Activated B cell treated with CpG ODN at 0.5 μM for 24 hours (primary cell): ENCODE results near the gene KCTD7. TPM values are rescaled to one million over a fixed set of nuclear protein-coding genes. Genes with fewer than 3 reads are reported as not detected.

ENCODE experiments used
- ATAC-seq: fragments of 200-7000 bp; cut with Tn5 transposase; one replicate; pipeline ENCODE4 v1.10.0; 2021; ENCODE audit warnings: low read depth, mild to moderate bottlenecking, moderate library complexity
- CTCF ChIA-PET: fragments of 350-600 bp; sonication (Branson Sonifier 250); formaldehyde crosslinking; loops from one replicate; lab custom pipeline; 2021; ENCODE audit warnings: antibody characterized with exemption; lab: Charles Lee
- POLR2A ChIA-PET: fragments of 350-600 bp; sonication (Branson Sonifier 250); formaldehyde crosslinking; loops from one replicate; lab custom pipeline; 2021; ENCODE audit warnings: antibody characterized with exemption; lab: Charles Lee
- DNase-seq: peaks from one replicate; pipeline ENCODE4 v3.0.0; 2022
- H3K27ac Mint-ChIP-seq: one replicate; pipeline ENCODE4 v1.8.0; 2020; ENCODE audit warnings: mixed read lengths
- H3K27me3 Mint-ChIP-seq: one replicate; pipeline ENCODE4 v1.8.0; 2021; ENCODE audit warnings: mixed read lengths
- H3K36me3 Mint-ChIP-seq: one replicate; pipeline ENCODE4 v1.8.0; 2021; ENCODE audit warnings: low read depth, mixed read lengths
- H3K4me1 Mint-ChIP-seq: one replicate; pipeline ENCODE4 v1.8.0; 2021; ENCODE audit warnings: mixed read lengths
- H3K4me3 Mint-ChIP-seq: one replicate; pipeline ENCODE4 v1.8.0; 2020; ENCODE audit warnings: mild to moderate bottlenecking, mixed read lengths
- H3K9me3 Mint-ChIP-seq: one replicate; pipeline ENCODE4 v1.8.0; 2020; ENCODE audit warnings: mixed read lengths
- intact Hi-C: fragments of 100-400 bp; cut with micrococcal nuclease; formaldehyde crosslinking; loops from one replicate; pipeline ENCODE4 v1.15.1; 2024
- total RNA-seq: library from RNA; stranded (reverse); gene quantifications from 2 replicates; pipeline ENCODE4 v1.2.3, GENCODE V29; 2022
- TF ChIP-seq, protein P1 (sequence below): fragments of 200-600 bp; IDR thresholded peaks from one replicate; pipeline ENCODE4 v1.8.0; 2022; ENCODE audit warnings: antibody characterized with exemption, mild to moderate bottlenecking

Gene KCTD7
- total RNA-seq, 1 donor from 2014 or later: 13.2 TPM

DNA sequence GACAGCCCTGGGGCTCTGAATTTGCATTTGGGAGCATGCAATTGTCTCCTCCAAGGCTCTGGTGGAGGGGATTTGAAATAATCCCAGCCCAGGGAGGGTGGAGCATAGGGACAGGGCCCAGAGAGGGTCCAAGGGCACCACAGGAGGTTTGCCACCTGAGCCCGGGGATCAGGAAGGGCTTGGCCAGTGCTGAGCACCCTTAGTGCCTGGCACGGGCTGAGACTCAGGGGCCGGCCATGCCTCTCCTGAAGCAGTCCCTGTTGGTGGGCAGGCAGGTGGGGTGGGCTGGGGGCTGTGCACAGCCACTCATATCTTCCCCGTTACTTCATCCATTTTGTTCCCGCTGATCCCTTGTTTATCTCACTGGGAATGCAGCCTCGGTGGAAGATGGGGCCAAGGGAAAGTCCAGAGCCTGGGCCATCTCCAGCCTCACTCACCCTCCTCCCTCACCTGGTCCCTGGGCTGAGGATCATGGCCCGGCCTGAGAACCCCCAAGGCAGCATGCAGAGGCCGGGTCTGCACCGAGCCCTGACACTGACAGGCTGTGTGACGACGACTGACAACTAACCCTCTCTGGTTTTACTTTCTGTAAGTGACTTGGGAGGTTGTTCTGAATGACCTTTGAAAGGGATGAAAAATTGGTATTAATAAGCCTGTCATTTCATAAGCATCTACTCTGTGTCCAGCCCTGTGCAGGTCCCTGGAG lies 38.5 kb downstream of the KCTD7 start:
- ATAC-seq (no peak), DNase-seq (no peak)
- Mint-ChIP-seq H3K36me3 (peaks cover 4% of the 10 kb centered on the region), H3K9me3 (no peaks in the 10 kb centered on the region), H3K27me3 (no peaks in the 10 kb centered on the region), H3K4me1 (no peaks in the 10 kb centered on the region), H3K27ac (no peak overlapping the region), H3K4me3 (no peak overlapping the region)
- TF ChIP-seq, protein P1, sequence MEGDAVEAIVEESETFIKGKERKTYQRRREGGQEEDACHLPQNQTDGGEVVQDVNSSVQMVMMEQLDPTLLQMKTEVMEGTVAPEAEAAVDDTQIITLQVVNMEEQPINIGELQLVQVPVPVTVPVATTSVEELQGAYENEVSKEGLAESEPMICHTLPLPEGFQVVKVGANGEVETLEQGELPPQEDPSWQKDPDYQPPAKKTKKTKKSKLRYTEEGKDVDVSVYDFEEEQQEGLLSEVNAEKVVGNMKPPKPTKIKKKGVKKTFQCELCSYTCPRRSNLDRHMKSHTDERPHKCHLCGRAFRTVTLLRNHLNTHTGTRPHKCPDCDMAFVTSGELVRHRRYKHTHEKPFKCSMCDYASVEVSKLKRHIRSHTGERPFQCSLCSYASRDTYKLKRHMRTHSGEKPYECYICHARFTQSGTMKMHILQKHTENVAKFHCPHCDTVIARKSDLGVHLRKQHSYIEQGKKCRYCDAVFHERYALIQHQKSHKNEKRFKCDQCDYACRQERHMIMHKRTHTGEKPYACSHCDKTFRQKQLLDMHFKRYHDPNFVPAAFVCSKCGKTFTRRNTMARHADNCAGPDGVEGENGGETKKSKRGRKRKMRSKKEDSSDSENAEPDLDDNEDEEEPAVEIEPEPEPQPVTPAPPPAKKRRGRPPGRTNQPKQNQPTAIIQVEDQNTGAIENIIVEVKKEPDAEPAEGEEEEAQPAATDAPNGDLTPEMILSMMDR: no peak
- ChIA-PET CTCF (no interaction called here), POLR2A (no interaction called here)
- intact Hi-C loops: no loop called here

GRCh38 chr7:66668112-66668511 lies 39.4 kb downstream of the KCTD7 start:
- intact Hi-C loops: no loop called here
- CTCF ChIA-PET: no interaction called here
- H3K27ac Mint-ChIP-seq: no peak overlapping the region
- H3K9me3 Mint-ChIP-seq: no peaks in the 10 kb centered on the region
- H3K4me1 Mint-ChIP-seq: no peaks in the 10 kb centered on the region
- TF ChIP-seq, protein P1: no peak
- peaks cover 4% of the 10 kb centered on the region for H3K36me3 Mint-ChIP-seq
- no peaks in the 10 kb centered on the region for H3K27me3 Mint-ChIP-seq
- POLR2A ChIA-PET: no interaction called here
- DNase-seq (no peak), ATAC-seq (no peak)
- no peak overlapping the region for H3K4me3 Mint-ChIP-seq

DNA sequence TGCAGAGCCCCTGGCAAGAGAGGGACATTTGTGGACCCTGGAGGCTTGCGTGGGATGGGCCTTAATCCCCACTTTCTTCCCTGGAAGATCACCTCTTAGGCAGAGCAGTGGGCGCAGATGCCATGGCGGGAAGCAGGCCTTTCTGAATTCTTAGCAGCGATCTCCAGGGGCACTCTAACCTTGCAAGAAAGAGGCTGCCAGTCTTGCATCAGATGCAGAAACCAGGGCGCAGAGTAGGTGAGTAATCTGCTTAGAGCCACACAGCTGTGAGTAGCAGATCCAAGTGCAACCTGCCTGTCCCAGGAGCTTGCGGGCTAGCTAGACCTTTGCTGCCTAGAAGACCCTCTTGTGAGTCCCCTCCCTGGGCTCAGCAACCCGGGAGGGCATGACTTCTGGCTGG lies 40.0 kb downstream of the KCTD7 start:
- TF ChIP-seq, protein P1: no peak
- no peak for ATAC-seq

DNA sequence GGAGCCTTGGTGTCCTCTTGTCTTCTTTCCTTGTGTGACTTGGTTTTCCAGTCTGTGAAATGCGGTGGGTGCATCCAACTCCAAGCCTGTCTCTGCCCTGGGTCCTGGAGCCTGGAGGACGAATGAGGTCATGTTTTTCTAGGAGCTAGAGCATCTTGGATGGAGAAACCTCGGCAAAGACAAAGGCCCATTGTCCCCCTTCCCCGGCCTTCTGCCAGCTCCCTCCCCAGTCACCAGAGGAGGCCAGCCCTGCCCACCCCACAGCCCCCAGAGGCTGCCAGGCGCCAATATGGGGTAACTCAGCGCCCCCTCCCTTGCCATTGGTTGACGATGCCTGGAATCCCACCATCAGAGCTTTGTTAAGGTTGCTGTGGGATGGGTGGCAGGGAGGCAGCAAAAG lies 40.4 kb downstream of the KCTD7 start:
- ATAC-seq (no peak), DNase-seq (no peak)
- TF ChIP-seq, protein P1: no peak
- POLR2A ChIA-PET: no interaction called here
- H3K4me3 Mint-ChIP-seq: no peak overlapping the region
- intact Hi-C loops: no loop called here
- H3K36me3 Mint-ChIP-seq: peaks cover 4% of the 10 kb centered on the region
- CTCF ChIA-PET: no interaction called here
- H3K27me3 Mint-ChIP-seq: no peaks in the 10 kb centered on the region
- H3K9me3 Mint-ChIP-seq: no peaks in the 10 kb centered on the region
- no peaks in the 10 kb centered on the region for H3K4me1 Mint-ChIP-seq
- H3K27ac Mint-ChIP-seq: no peak overlapping the region

More for the DNA sequence above, 40.0 kb downstream of the KCTD7 start:
- H3K27me3 Mint-ChIP-seq: no peaks in the 10 kb centered on the region
- no peak overlapping the region for H3K27ac Mint-ChIP-seq
- H3K4me1 Mint-ChIP-seq: no peaks in the 10 kb centered on the region
- H3K36me3 Mint-ChIP-seq: peaks cover 4% of the 10 kb centered on the region
- no peaks in the 10 kb centered on the region for H3K9me3 Mint-ChIP-seq
- DNase-seq: no peak
- POLR2A ChIA-PET: no interaction called here
- CTCF ChIA-PET: no interaction called here
- intact Hi-C loops: no loop called here
- no peak overlapping the region for H3K4me3 Mint-ChIP-seq

- no peaks in the 10 kb centered on the region for H3K9me3 Mint-ChIP-seq
Measured at GRCh38 chr7:66669496-66669895, 40.8 kb downstream of the KCTD7 start.

More at GRCh38 chr7:66669496-66669895, 40.8 kb downstream of the KCTD7 start:
- Mint-ChIP-seq H3K27ac (no peak overlapping the region), H3K4me1 (no peaks in the 10 kb centered on the region), H3K27me3 (no peaks in the 10 kb centered on the region), H3K4me3 (no peak overlapping the region), H3K36me3 (peaks cover 4% of the 10 kb centered on the region)
- CTCF ChIA-PET: no interaction called here
- DNase-seq (no peak), ATAC-seq (no peak)
- POLR2A ChIA-PET: interaction anchor here (1.4 kb wide), 1 partner anchor 42 kb away, joined by 12 read pairs; no protein-coding TSS in a partner anchor
- TF ChIP-seq, protein P1: no peak
- intact Hi-C loops: no loop called here
